Progenitor cell of endocrine pancreas (in vitro differentiated cells): ENCODE results near the gene JAK3. TPM values are rescaled to one million over a fixed set of nuclear protein-coding genes. Genes with fewer than 3 reads are reported as not detected.

Experiments
- DNase-seq: peaks from one replicate; pipeline ENCODE4 v3.0.0; 2021; ENCODE audit warnings: low spot score; ENCODE audit not compliant: unreplicated experiment
- H3K27ac Mint-ChIP-seq: 2 replicates; pipeline ENCODE4 v1.8.0; 2021; ENCODE audit warnings: mild to moderate bottlenecking, moderate library complexity, mixed read lengths
- H3K27me3 Mint-ChIP-seq: 2 replicates; pipeline ENCODE4 v1.8.0; 2021; ENCODE audit warnings: mixed read lengths
- H3K36me3 Mint-ChIP-seq: 2 replicates; pipeline ENCODE4 v1.8.0; 2022; ENCODE audit warnings: mixed read lengths; ENCODE audit not compliant: insufficient read depth
- H3K4me1 Mint-ChIP-seq: 2 replicates; pipeline ENCODE4 v1.8.0; 2021; ENCODE audit warnings: low read depth, mixed read lengths
- H3K4me3 Mint-ChIP-seq: 2 replicates; pipeline ENCODE4 v1.8.0; 2021; ENCODE audit warnings: low read depth, mild to moderate bottlenecking, moderate library complexity, mixed read lengths
- H3K9me3 Mint-ChIP-seq: 2 replicates; pipeline ENCODE4 v1.8.0; 2021; ENCODE audit warnings: low read depth, mixed read lengths
- CTCF ChIP-seq: fragments of 200-600 bp; sonication (generic); IDR thresholded peaks from one replicate; pipeline ENCODE4 v1.5.0; 2021; ENCODE audit warnings: antibody characterized with exemption, mild to moderate bottlenecking; ENCODE audit not compliant: unreplicated experiment
- total RNA-seq: library from RNA; stranded (reverse); gene quantifications from 2 replicates; pipeline ENCODE4 v1.2.1, GENCODE V29; 2021

JAK3 gene
- total RNA-seq, 1 donor from 2014 or later = 0.74 TPM

- Mint-ChIP-seq H3K36me3 (no peaks in the 10 kb centered on the region), H3K9me3 (no peaks in the 10 kb centered on the region), H3K27me3 (peaks cover 41% of the 10 kb centered on the region), H3K27ac (no peak overlapping the region), H3K4me1 (no peaks in the 10 kb centered on the region), H3K4me3 (no peak overlapping the region)
- no peak for TF ChIP-seq CTCF
- DNase-seq = no peak
Measured at GRCh38 chr19:17848595-17849292, 962 bp upstream of the JAK3 start.

DNA sequence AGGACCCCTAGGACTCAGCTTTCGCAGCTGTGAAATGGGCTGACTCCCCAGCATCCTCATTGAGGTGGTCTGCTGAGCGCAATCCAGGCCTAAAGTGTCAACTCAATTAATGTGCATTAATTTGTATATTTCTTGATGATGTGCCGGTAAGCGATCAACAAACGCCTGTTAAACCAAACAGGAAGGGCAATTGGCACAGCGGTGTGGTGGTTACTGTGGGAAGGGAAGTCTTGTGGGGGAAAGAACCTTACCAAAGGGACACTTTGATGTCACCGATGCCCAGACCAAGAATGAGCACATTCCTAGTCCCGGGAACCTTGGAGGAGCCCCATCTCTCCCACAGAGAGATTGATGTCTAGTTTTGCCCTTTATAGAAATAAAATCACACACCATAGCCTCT is 1.6 kb downstream of the JAK3 start:
- TF ChIP-seq CTCF = no peak
- DNase-seq = no peak
- Mint-ChIP-seq H3K4me1 (no peaks in the 10 kb centered on the region), H3K27ac (no peak overlapping the region), H3K36me3 (no peaks in the 10 kb centered on the region), H3K27me3 (peaks cover 56% of the 10 kb centered on the region), H3K4me3 (no peak overlapping the region), H3K9me3 (no peaks in the 10 kb centered on the region)

GRCh38 chr19:17843908-17844490 is 3.8 kb downstream of the JAK3 start:
- Mint-ChIP-seq H3K9me3 (no peaks in the 10 kb centered on the region), H3K4me1 (peaks cover 1% of the 10 kb centered on the region), H3K36me3 (no peaks in the 10 kb centered on the region), H3K27ac (no peak overlapping the region), H3K27me3 (peaks cover 64% of the 10 kb centered on the region), H3K4me3 (no peak overlapping the region)
- no peak for TF ChIP-seq CTCF
- no peak for DNase-seq

DNA sequence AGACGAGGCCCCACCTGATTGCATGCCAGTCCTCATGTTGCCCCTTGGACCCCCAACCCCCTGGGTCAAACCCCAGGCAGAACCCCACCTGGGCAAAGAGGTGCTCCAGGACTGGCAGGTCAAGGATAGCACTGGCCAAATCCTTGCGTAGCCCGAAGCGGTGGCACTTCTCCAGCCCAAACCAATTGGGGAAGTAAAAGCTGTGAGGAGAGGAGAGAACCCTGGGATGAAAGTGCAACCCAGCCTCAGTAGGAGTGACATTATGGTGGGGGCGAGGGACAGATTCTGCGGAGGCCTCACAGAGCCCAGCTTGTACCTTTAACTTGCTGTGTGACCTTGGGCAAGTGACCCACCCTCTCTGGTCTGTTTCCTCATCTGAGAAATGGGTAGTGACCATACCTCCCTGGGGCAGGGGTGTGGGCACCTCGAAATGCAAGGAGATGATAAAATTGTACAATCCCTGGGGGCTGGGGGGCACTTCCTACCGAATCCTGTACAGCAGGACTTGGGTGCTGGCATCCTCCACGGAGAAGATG is 4.4 kb downstream of the JAK3 start:
- H3K9me3 Mint-ChIP-seq = no peaks in the 10 kb centered on the region
- H3K4me3 Mint-ChIP-seq = no peak overlapping the region
- no peak for TF ChIP-seq CTCF
- no peak for DNase-seq
- H3K27me3 Mint-ChIP-seq = peaks cover 61% of the 10 kb centered on the region
- H3K36me3 Mint-ChIP-seq = no peaks in the 10 kb centered on the region
- peaks cover 1% of the 10 kb centered on the region for H3K4me1 Mint-ChIP-seq
- H3K27ac Mint-ChIP-seq = no peak overlapping the region

DNA sequence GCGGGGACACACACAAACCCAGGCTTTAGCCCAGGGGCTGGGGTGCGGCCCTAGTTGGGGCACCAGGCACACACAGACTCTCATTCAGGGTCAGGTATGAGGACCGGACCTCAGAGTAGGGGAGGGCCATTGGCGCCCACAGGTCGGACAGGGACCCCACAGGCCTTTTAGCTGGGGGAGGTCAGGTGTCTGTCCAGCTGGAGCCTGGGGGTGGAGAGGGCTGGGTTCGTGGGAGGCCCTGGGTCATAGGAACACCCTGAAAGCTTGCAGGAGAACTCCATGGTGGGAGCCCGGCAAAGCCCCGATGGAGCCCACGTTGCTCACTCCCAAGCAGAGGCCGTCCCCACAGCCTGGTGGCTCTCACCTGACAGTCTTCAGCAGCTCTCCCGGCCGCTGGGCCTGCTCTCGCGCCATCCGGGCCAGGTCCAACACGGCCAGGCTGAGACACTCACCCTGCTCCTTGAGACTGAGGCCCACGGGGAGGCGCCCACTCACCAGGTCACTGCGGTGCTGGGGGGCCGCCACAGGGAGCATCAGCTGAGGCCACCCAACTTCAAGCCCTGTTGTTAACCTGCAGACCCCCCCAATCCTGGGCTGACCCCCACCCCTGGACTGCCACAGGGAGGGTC is 5.0 kb downstream of the JAK3 start:
- Mint-ChIP-seq H3K4me1 (peaks cover 1% of the 10 kb centered on the region), H3K36me3 (no peaks in the 10 kb centered on the region), H3K9me3 (no peaks in the 10 kb centered on the region), H3K27ac (no peak overlapping the region), H3K4me3 (no peak overlapping the region), H3K27me3 (peaks cover 63% of the 10 kb centered on the region)
- DNase-seq = no peak
- TF ChIP-seq CTCF = no peak
